Endothelial cell of umbilical vein (primary cell): Measurements from ENCODE around the gene MED15. TPM values are rescaled to one million over a fixed set of nuclear protein-coding genes. Genes with fewer than 3 reads are reported as not detected.

Source experiments
- BruUV-seq: library from RNA; stranded (reverse); fragments of 400-500 nt; replicated peaks from 2 replicates; lab custom pipeline; 2021; lab: Mats Ljungman, UMichigan
- CTCF ChIA-PET: fragments of 300-600, 350-600 bp; sonication (Branson Sonifier 250); formaldehyde crosslinking; loops from one replicate; lab custom pipeline; 2021; ENCODE audit warnings: antibody characterized with exemption, inconsistent platforms; lab: Charles Lee
- POLR2A ChIA-PET: fragments of 300-600, 350-600 bp; sonication (Branson Sonifier 250); formaldehyde crosslinking; loops from one replicate; lab custom pipeline; 2021; ENCODE audit warnings: antibody characterized with exemption, inconsistent platforms; lab: Charles Lee
- DNase-seq: peaks from one replicate; pipeline ENCODE4 v3.0.0-alpha.2; 2011; ENCODE audit warnings: low read depth, low spot score
- FAIRE-seq: peaks from 2 replicates; lab custom pipeline; 2011; peaks lifted over from hg19 to GRCh38; lab: Jason Lieb, UNC
- H2AFZ ChIP-seq: 2 replicates; pipeline ENCODE4 v1.6.0; 2012; ENCODE audit warnings: low read depth, low read length, control low read depth, inconsistent platforms
- H3K27ac ChIP-seq: 2 replicates; pipeline ENCODE4 v1.5.1; 2011; ENCODE audit warnings: low read depth, mild to moderate bottlenecking, control low read depth, low read length, moderate library complexity; ENCODE audit not compliant: insufficient read depth
- H3K27me3 ChIP-seq, 2 experiments: 2 replicates each; pipeline versions ENCODE4 v1.6.0 to v1.6.1; 2011; ENCODE audit warnings: low read length in 2 of 2, mixed read lengths in 1 of 2; ENCODE audit not compliant: control insufficient read depth in 2 of 2, insufficient read depth in 2 of 2
- H3K36me3 ChIP-seq, 2 experiments: 2 replicates in 1 of 2; 3 replicates in 1 of 2; pipeline ENCODE4 v1.5.1; 2011; ENCODE audit warnings: low read length in 2 of 2, mild to moderate bottlenecking in 1 of 2, moderate library complexity in 1 of 2; ENCODE audit not compliant: control insufficient read depth in 2 of 2, insufficient read depth in 2 of 2; ENCODE audit errors: extremely low read depth in 1 of 2
- H3K4me1 ChIP-seq: 3 replicates; pipeline ENCODE4 v1.5.1; 2011; ENCODE audit warnings: mild to moderate bottlenecking, low read length; ENCODE audit not compliant: control insufficient read depth, insufficient read depth; ENCODE audit errors: extremely low read depth
- H3K4me2 ChIP-seq: 2 replicates; pipeline ENCODE4 v1.6.1; 2011; ENCODE audit warnings: low read length, control low read depth, mixed read lengths; ENCODE audit not compliant: insufficient read depth
- H3K4me3 ChIP-seq, 3 experiments: fragments of 200-600 bp in 1 of 3; sonication (generic), shearing (Covaris generic) in 1 of 3; replicated peaks in 1 of 3; 2 replicates each; pipeline ENCODE4 v1.5.1; 2011 to 2016; ENCODE audit warnings: control low read depth in 3 of 3, low read length in 3 of 3, mild to moderate bottlenecking in 2 of 3, inconsistent platforms in 1 of 3, low read depth in 1 of 3, moderate library complexity in 1 of 3; ENCODE audit not compliant: insufficient read depth in 1 of 3
- H3K79me2 ChIP-seq: 2 replicates; pipeline ENCODE4 v1.6.0; 2012; ENCODE audit warnings: low read length, inconsistent platforms; ENCODE audit not compliant: control insufficient read depth, insufficient read depth
- H3K9ac ChIP-seq: replicated peaks from 2 replicates; pipeline ENCODE3; 2011; ENCODE audit warnings: low read length, control low read depth; ENCODE audit not compliant: insufficient read depth; ENCODE audit errors: extremely low read depth
- H3K9me1 ChIP-seq: replicated peaks from 3 replicates; pipeline ENCODE4 v1.6.0; 2011; ENCODE audit warnings: mild to moderate bottlenecking, low read length; ENCODE audit not compliant: control insufficient read depth, insufficient read depth; ENCODE audit errors: extremely low read depth
- H3K9me3 ChIP-seq: replicated peaks from 2 replicates; pipeline ENCODE4 v1.5.1; 2012; ENCODE audit warnings: low read length, inconsistent platforms; ENCODE audit not compliant: control insufficient read depth, insufficient read depth
- H4K20me1 ChIP-seq: replicated peaks from 2 replicates; pipeline ENCODE3; 2011; ENCODE audit warnings: mild to moderate bottlenecking, low read length; ENCODE audit not compliant: control insufficient read depth, insufficient read depth; ENCODE audit errors: extremely low read depth
- EZH2 ChIP-seq: IDR thresholded peaks from 2 replicates; pipeline ENCODE4 v1.6.1; 2012; ENCODE audit warnings: borderline replicate concordance, low read depth, mild to moderate bottlenecking, moderate library complexity, low read length, inconsistent platforms; ENCODE audit not compliant: severe bottlenecking
- FOS ChIP-seq: IDR thresholded peaks from 2 replicates; pipeline ENCODE4 v1.6.1; 2011; ENCODE audit warnings: mild to moderate bottlenecking, low read length, moderate library complexity, borderline replicate concordance; ENCODE audit not compliant: insufficient read depth
- GATA2 ChIP-seq: IDR thresholded peaks from 2 replicates; pipeline ENCODE4 v1.7.0; 2011; ENCODE audit warnings: low read depth, mild to moderate bottlenecking, moderate library complexity, mixed read lengths, low read length; ENCODE audit not compliant: insufficient read length, insufficient read depth
- JUN ChIP-seq: IDR thresholded peaks from 2 replicates; pipeline ENCODE4 v1.6.1; 2011; ENCODE audit warnings: borderline replicate concordance, low read depth; ENCODE audit not compliant: insufficient read length, insufficient read depth
- MYC ChIP-seq: IDR thresholded peaks from one replicate; pipeline ENCODE4 v1.6.1; 2011; ENCODE audit warnings: mild to moderate bottlenecking, low read depth, low read length
- POLR2A ChIP-seq: IDR thresholded peaks from 2 replicates; pipeline ENCODE4 v1.6.1; 2012; ENCODE audit warnings: low read depth, mild to moderate bottlenecking, control low read depth, low read length
- POLR2AphosphoS5 ChIP-seq: IDR thresholded peaks from 2 replicates; pipeline ENCODE4 v1.6.1; 2012; ENCODE audit warnings: low read depth, mild to moderate bottlenecking, control low read depth, low read length, moderate library complexity; ENCODE audit not compliant: insufficient read depth
- dilution Hi-C: fragments of 300-500 bp; cut with MboI; formaldehyde crosslinking; loops from one replicate; pipeline ENCODE4 v1.15.0; 2019; ENCODE audit warnings: low sequenced_read_pairs; ENCODE audit not compliant: extremely low pct_ligation_motif_present
- intact Hi-C: fragments of 100-400 bp; cut with micrococcal nuclease; formaldehyde crosslinking; loops from one replicate; pipeline ENCODE4 v1.10.0; 2022
- polyA plus RNA-seq, 4 experiments: library from polyadenylated mRNA; depleted of rRNA in 3 of 4; stranded (reverse) in 3 of 4; unstranded in 1 of 4; fragments of >200 nt; gene quantifications; 2 replicates each; pipeline versions ENCODE4 v1.2.1 to v1.2.3, GENCODE V29; 2011 to 2012; ENCODE audit warnings: missing spikeins in 1 of 4
- total RNA-seq: library from RNA; stranded (reverse); gene quantifications from 2 replicates; pipeline ENCODE4 v1.2.3, GENCODE V29; 2021
- TF ChIP-seq, protein P1 (sequence below): IDR thresholded peaks from 2 replicates; pipeline ENCODE4 v1.6.1; 2011; ENCODE audit not compliant: insufficient read depth, insufficient read length
- TF ChIP-seq, protein P2 (sequence below), 2 donors: IDR thresholded peaks; 1 replicate in 1 of 2; 2 replicates in 1 of 2; pipeline ENCODE4 v1.5.1; 2011; ENCODE audit warnings: low read length in 2 of 2, mild to moderate bottlenecking in 2 of 2, moderate library complexity in 2 of 2, control low read depth in 1 of 2, inconsistent platforms in 1 of 2, low read depth in 1 of 2; ENCODE audit not compliant: insufficient read depth in 1 of 2; ENCODE audit errors: extremely low read depth in 1 of 2

Gene MED15
- total and polyA plus RNA-seq, 2 donors (not counting 3 experiments of a cell fraction or from before 2014, with no cell fraction given), result 68.1 to 138 TPM

DNA sequence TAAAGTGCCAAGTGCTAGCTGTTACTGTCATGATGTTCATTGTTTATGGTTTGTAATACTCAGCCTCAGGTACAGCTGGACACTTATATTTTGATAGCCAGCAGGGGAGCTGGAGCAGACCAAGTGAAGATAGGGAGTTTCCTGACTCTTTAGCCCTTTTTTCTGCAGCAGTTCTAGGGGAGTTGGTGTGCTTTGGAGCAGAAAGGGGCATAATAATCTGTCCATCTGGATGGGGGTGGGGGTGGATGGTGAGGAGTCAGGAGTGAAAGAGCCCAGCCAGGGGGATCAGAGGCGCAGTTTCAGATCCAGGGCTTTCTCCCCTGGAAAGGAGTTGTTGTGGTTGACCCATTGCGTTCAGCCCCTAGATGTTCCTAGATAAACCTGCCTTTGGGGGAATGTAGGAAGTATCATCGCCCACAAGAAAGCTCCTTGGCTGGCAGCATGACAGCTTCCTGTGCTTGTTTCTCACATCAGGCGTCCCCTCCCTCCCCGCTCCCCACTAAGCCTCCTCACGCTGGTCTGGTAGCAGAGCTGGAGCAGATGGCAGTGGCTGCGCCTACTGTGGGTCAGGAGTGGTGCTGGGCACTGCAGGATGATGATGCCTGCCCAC is 41.9 kb downstream of the MED15 start:
- Histone ChIP-seq H3K79me2 (peaks cover 90% of the 10 kb centered on the region), H3K9me3 (no peaks in the 10 kb centered on the region), H2AFZ (no peak overlapping the region), H4K20me1 (peaks cover 10% of the 10 kb centered on the region), H3K4me1 (peaks cover 53% of the 10 kb centered on the region), H3K36me3 (peaks cover 4% of the 10 kb centered on the region in 2 experiments), H3K4me2 (no peak overlapping the region), H3K27ac (peak overlapping the region; percentile 37), H3K27me3 (no peaks in the 10 kb centered on the region), H3K9me1 (no peaks in the 10 kb centered on the region), H3K9ac (no peak overlapping the region), H3K4me3 (no peak overlapping the region)
- ChIA-PET POLR2A (no interaction called here), CTCF (interaction anchor here (0.7 to 5.0 kb wide), 6 partner anchors 9 to 131 kb away, joined by 3 to 36 read pairs (median 3); no protein-coding TSS in a partner anchor)
- TF ChIP-seq, protein P1, sequence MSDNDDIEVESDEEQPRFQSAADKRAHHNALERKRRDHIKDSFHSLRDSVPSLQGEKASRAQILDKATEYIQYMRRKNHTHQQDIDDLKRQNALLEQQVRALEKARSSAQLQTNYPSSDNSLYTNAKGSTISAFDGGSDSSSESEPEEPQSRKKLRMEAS, result no peak
- TF ChIP-seq FOS (no peak), MYC (no peak), GATA2 (no peak), EZH2 (no peak), POLR2AphosphoS5 (no peak), POLR2A (no peak), JUN (no peak)
- TF ChIP-seq, protein P2, sequence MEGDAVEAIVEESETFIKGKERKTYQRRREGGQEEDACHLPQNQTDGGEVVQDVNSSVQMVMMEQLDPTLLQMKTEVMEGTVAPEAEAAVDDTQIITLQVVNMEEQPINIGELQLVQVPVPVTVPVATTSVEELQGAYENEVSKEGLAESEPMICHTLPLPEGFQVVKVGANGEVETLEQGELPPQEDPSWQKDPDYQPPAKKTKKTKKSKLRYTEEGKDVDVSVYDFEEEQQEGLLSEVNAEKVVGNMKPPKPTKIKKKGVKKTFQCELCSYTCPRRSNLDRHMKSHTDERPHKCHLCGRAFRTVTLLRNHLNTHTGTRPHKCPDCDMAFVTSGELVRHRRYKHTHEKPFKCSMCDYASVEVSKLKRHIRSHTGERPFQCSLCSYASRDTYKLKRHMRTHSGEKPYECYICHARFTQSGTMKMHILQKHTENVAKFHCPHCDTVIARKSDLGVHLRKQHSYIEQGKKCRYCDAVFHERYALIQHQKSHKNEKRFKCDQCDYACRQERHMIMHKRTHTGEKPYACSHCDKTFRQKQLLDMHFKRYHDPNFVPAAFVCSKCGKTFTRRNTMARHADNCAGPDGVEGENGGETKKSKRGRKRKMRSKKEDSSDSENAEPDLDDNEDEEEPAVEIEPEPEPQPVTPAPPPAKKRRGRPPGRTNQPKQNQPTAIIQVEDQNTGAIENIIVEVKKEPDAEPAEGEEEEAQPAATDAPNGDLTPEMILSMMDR (IDR thresholded peaks at IDR 0.05; ENCODE audit: extremely low read depth in 1 of 2, insufficient read depth in 1 of 2, low read depth in 1 of 2, low read length in 2 of 2), result no peak
- intact Hi-C loops, result no loop called here
- peak; percentile 47 for DNase-seq
- peak; percentile 73 for FAIRE-seq
- no TSS peak for BruUV-seq
- dilution Hi-C loops, result no loop called here
